NT2/D1 (cell line): ENCODE results near the gene MMP20.

Experiments used
- DNase-seq: peaks from one replicate; pipeline ENCODE4 v3.0.0-alpha.2; 2011; ENCODE audit warnings: low read depth, low spot score
- H3K27me3 ChIP-seq: 2 replicates; pipeline ENCODE4 v1.6.0; 2011; ENCODE audit warnings: mild to moderate bottlenecking; ENCODE audit not compliant: insufficient read length, insufficient read depth
- H3K36me3 ChIP-seq: 2 replicates; pipeline ENCODE4 v1.6.1; 2011; ENCODE audit warnings: mild to moderate bottlenecking, low read length, mixed read lengths; ENCODE audit not compliant: insufficient read depth, insufficient read length
- H3K4me1 ChIP-seq: 2 replicates; pipeline ENCODE4 v1.5.1; 2011; ENCODE audit not compliant: insufficient read depth, insufficient read length
- H3K4me3 ChIP-seq: 2 replicates; pipeline ENCODE4 v1.5.1; 2011; ENCODE audit warnings: low read depth; ENCODE audit not compliant: insufficient read length
- H3K9ac ChIP-seq: 2 replicates; pipeline ENCODE4 v1.6.0; 2011; ENCODE audit warnings: low read depth; ENCODE audit not compliant: insufficient read length
- H3K9me3 ChIP-seq: 2 replicates; pipeline ENCODE4 v1.5.1; 2011; ENCODE audit warnings: mild to moderate bottlenecking, low read length; ENCODE audit not compliant: insufficient read depth
- SUZ12 ChIP-seq: IDR thresholded peaks from 2 replicates; pipeline ENCODE4 v1.6.1; 2011; ENCODE audit not compliant: insufficient read length, insufficient read depth; ENCODE audit errors: extremely low read depth
- YY1 ChIP-seq: IDR thresholded peaks from 2 replicates; pipeline ENCODE4 v1.6.1; 2011; ENCODE audit not compliant: insufficient read length, insufficient read depth
- ZNF274 ChIP-seq: IDR thresholded peaks from 2 replicates; pipeline ENCODE4 v1.6.1; 2011; ENCODE audit warnings: mild to moderate bottlenecking, low read depth, low read length

Gene MMP20, protein sequence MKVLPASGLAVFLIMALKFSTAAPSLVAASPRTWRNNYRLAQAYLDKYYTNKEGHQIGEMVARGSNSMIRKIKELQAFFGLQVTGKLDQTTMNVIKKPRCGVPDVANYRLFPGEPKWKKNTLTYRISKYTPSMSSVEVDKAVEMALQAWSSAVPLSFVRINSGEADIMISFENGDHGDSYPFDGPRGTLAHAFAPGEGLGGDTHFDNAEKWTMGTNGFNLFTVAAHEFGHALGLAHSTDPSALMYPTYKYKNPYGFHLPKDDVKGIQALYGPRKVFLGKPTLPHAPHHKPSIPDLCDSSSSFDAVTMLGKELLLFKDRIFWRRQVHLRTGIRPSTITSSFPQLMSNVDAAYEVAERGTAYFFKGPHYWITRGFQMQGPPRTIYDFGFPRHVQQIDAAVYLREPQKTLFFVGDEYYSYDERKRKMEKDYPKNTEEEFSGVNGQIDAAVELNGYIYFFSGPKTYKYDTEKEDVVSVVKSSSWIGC

DNA sequence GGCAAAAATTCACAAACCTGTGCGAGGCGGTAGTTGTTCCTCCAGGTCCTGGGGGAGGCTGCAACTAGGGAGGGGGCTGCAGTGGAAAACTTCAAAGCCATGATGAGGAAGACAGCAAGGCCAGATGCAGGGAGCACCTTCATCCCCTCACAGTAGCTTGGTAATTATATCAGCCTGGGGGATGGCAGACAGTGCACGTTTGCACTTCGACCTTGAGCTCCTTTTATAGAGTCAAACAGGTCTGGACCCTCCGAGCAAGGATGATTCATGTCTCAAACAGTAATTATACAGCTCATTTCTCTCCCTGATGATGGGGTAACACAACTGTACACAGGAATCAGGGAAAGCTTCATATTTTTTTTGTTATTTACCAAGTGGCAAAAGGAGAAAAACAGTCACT is at the start of gene MMP20:
Gene MMP20 (minus strand): TSS at position 156 of the 400 bp plus-strand sequence. CDS start 13 bp downstream, at position 143.
- no peaks in the 10 kb centered on the region for H3K9me3 ChIP-seq
- no peaks in the 10 kb centered on the region for H3K36me3 ChIP-seq
- no peak for DNase-seq
- no peak within 1 kb of the TSS for H3K9ac ChIP-seq
- H3K4me1 ChIP-seq, result no peaks in the 10 kb centered on the region
- TF ChIP-seq YY1 (no peak), SUZ12 (no peak), ZNF274 (no peak)
- H3K4me3 ChIP-seq, result no peak within 1 kb of the TSS
- no peaks in the 10 kb centered on the region for H3K27me3 ChIP-seq

DNA sequence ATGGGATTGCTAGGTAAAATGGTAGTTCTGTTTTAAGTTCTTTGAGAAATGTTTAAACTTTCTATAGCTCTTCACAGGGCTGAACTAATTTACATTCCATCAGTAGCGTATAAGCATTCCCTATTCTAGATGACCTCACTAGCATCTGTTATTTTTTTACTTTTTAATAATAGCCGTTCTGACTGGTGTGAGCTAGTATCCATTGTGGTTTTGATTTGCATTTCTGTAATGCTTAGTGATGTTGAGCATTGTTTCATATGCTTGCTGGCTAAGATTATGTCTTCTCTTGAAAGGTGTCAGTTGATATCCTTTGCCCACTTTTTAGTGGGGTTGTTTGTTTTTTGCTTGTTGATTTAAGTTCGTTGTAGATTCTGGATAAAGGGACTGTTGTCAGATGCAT is 44.5 kb upstream of the MMP20 start:
- Histone ChIP-seq H3K36me3 (no peaks in the 10 kb centered on the region), H3K4me3 (no peak overlapping the region), H3K4me1 (no peaks in the 10 kb centered on the region), H3K27me3 (no peaks in the 10 kb centered on the region), H3K9ac (no peak overlapping the region), H3K9me3 (no peaks in the 10 kb centered on the region)
- no peak for DNase-seq
- TF ChIP-seq YY1 (no peak), SUZ12 (no peak), ZNF274 (no peak)

DNA sequence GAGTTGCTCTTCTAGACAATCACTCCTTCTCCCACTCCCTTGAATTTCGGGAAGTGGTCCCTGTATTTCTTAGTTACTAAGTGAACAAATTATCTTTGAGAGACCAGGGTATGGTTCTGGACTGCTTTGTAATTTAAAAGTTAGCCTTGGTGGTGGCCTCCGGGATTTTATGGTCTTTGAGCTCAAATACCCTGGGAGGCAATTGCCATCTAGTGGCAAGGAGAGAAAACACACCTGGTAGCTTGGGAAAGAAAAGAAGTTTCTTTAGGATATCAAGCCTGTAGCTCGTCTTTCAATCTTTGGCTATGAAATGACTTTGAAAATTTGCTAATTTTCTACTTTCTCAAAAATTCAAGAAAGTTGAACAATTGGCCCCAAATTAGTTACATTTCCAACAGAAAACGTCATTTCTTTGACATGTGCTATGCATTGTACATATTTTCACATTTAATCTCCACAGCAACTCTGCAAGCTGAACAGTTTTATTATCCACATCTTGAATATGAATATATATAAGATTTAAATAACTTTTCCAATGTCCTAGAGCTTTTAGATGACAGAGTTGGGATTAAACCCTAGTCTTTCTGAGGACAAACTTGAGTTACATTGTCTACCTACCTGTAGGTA is 41.3 kb upstream of the MMP20 start:
- Histone ChIP-seq H3K9me3 (no peaks in the 10 kb centered on the region), H3K9ac (no peak overlapping the region), H3K4me1 (no peaks in the 10 kb centered on the region), H3K36me3 (no peaks in the 10 kb centered on the region), H3K4me3 (no peak overlapping the region), H3K27me3 (no peaks in the 10 kb centered on the region)
- peak; percentile 15 for DNase-seq
- TF ChIP-seq SUZ12 (no peak), YY1 (no peak), ZNF274 (no peak)

DNA sequence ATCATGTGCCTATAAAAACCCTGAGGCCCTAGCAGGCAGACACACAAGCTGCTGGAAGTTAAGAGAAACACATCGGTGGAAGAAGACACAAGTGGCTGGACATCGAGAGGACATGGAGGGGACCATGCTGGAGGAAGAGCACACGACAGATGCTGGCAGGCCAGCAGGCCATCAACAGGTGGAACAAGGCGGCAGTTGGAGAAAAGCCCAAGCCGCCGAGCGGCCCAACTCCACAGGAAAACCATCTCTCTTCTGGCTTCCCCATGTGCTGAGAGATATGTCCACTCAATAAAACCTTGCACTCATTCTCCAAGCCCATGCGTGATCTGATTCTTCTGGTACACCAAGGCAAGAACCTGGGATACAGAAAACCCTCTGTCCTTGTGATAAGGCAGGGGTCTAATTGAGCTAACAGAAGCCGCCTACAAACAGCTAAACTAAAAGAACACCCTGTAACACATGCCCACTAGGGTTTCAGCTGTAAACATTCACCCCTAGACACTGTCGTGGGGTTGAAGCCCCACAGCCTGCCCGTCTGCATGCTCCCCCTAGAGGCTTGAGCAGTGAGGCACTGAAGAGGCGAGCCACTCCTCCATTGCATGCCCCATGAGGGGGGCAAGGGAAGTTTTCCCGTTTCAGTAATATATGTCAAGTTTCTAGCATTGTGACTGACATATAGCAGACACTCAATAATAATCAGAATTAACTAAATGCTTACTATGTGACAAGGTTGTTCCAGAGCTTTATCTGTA is 39.0 kb upstream of the MMP20 start:
- H3K4me1 ChIP-seq, result no peaks in the 10 kb centered on the region
- no peaks in the 10 kb centered on the region for H3K9me3 ChIP-seq
- DNase-seq, result no peak
- no peak overlapping the region for H3K9ac ChIP-seq
- H3K4me3 ChIP-seq, result no peak overlapping the region
- H3K27me3 ChIP-seq, result no peaks in the 10 kb centered on the region
- no peaks in the 10 kb centered on the region for H3K36me3 ChIP-seq
- TF ChIP-seq SUZ12, result no peak
- no peak for TF ChIP-seq ZNF274
- no peak for TF ChIP-seq YY1

DNA sequence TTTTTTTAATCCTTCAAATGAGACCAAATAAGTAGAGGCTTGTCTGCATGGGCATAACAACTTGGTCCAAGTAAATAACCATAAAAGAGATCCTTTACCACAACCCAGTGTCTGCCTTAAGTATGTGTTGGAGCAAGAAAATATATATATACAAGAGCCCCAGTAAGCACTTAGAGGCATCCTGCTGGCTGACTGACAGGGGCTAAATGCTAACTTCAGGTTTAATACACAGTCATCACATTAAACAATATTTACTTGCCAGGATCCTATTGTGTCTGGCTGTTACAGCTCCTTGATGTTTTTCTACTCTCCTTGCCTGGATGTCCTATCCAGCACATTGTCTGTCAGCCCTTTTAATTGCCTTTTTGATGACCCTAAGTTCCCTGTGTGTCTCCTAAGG is 37.5 kb upstream of the MMP20 start:
- no peak for DNase-seq
- no peak overlapping the region for H3K9ac ChIP-seq
- TF ChIP-seq ZNF274 (no peak), YY1 (no peak), SUZ12 (no peak)

DNA sequence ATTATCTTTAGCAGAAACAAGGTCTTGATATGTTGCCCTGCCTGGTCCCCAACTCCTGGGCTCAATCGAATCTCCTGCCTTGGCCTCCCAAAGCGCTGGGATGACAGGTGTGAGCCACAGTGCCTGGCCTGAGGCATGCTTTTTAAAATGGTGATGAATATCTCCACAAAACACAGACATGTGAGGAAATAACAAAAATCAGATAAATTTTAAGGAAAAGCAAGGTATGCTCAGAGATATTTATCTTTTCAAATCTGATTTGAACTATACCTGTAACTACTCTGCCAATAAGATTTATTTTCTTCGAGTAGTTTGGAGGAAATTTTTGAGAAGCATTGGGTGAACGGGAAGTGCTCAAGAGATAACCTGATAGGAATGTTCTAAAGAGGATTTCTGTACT is 35.9 kb upstream of the MMP20 start:
- H3K4me1 ChIP-seq, result no peaks in the 10 kb centered on the region
- no peak for DNase-seq
- TF ChIP-seq YY1, result no peak
- no peak for TF ChIP-seq ZNF274
- H3K36me3 ChIP-seq, result no peaks in the 10 kb centered on the region
- H3K4me3 ChIP-seq, result no peak overlapping the region
- H3K27me3 ChIP-seq, result no peaks in the 10 kb centered on the region
- no peaks in the 10 kb centered on the region for H3K9me3 ChIP-seq
- H3K9ac ChIP-seq, result no peak overlapping the region

More for the DNA sequence above, 37.5 kb upstream of the MMP20 start:
- no peaks in the 10 kb centered on the region for H3K4me1 ChIP-seq
- no peaks in the 10 kb centered on the region for H3K27me3 ChIP-seq
- H3K4me3 ChIP-seq, result no peak overlapping the region
- H3K36me3 ChIP-seq, result no peaks in the 10 kb centered on the region
- no peaks in the 10 kb centered on the region for H3K9me3 ChIP-seq

DNA sequence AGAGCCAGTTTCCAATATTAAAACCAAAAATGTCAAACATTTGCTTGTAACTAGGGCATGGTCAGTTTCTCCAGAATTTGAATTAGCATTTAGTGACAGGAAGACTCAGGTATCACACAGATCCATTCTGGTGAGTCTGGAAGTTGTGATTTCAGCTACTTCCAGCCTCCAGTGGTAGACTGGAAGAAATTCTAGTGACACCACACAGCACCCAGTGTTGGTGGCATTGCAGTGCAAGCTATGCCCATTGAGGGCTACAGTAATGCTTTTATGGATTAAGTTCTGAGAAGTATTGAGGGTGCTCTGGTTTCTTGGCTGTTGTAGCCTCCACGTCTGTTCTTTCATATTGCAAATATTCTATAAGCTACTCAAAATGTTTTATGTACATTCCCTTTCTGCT is 31.4 kb upstream of the MMP20 start:
- TF ChIP-seq YY1 (no peak), SUZ12 (no peak), ZNF274 (no peak)

More for the DNA sequence above, 31.4 kb upstream of the MMP20 start:
- H3K27me3 ChIP-seq, result no peaks in the 10 kb centered on the region
- no peaks in the 10 kb centered on the region for H3K9me3 ChIP-seq
- H3K9ac ChIP-seq, result no peak overlapping the region
- no peak overlapping the region for H3K4me3 ChIP-seq
- H3K36me3 ChIP-seq, result no peaks in the 10 kb centered on the region
- DNase-seq, result no peak
- no peaks in the 10 kb centered on the region for H3K4me1 ChIP-seq
